SK-N-SH (cell line): Measurements from ENCODE around the gene PEPD. TPM values are rescaled to one million over a fixed set of nuclear protein-coding genes. Genes with fewer than 3 reads are reported as not detected.

Experiments
- CTCF ChIA-PET: fragments of 300-600, 350-600 bp; formaldehyde crosslinking; extraction: SDS; loops from one replicate; lab custom pipeline; 2021; lab: Yijun Ruan, JAX
- POLR2A ChIA-PET: fragments of 350-600 bp; sonication (Branson Sonifier 250); formaldehyde crosslinking; extraction: SDS; loops from one replicate; lab custom pipeline; 2020; ENCODE audit warnings: antibody characterized with exemption, inconsistent platforms; lab: Yijun Ruan, JAX
- DNase-seq: peaks from one replicate; pipeline ENCODE4 v3.0.0; 2012
- H2AFZ ChIP-seq: fragments of 200-600 bp; sonication (generic); 2 replicates; pipeline ENCODE4 v1.8.1; 2016; ENCODE audit warnings: antibody characterized with exemption, mild to moderate bottlenecking, low read depth
- H3F3A ChIP-seq: fragments of 200-600 bp; sonication (generic); replicated peaks from 2 replicates; pipeline ENCODE3; 2016; ENCODE audit warnings: antibody characterized with exemption, mild to moderate bottlenecking; ENCODE audit not compliant: insufficient read depth
- H3K27ac ChIP-seq, 2 experiments: fragments of 200-500 bp in 1 of 2; fragments of 200-600 bp in 1 of 2; sonication (Bioruptor generic) in 1 of 2; sonication (generic), shearing (Covaris generic) in 1 of 2; 2 replicates each; pipeline versions ENCODE4 v1.5.1 to v1.6.1; 2014 to 2016; ENCODE audit warnings: low read depth in 2 of 2, inconsistent platforms in 1 of 2, low read length in 1 of 2, mild to moderate bottlenecking in 1 of 2, mixed read lengths in 1 of 2
- H3K27me3 ChIP-seq: fragments of 200-600 bp; sonication (generic), shearing (Covaris generic); 2 replicates; pipeline ENCODE4 v1.6.1; 2016; ENCODE audit warnings: mixed run types; ENCODE audit not compliant: insufficient read depth
- H3K36me3 ChIP-seq, 2 experiments: fragments of 200-500 bp in 1 of 2; fragments of 200-600 bp in 1 of 2; sonication (Bioruptor generic) in 1 of 2; sonication (generic) in 1 of 2; replicated peaks in 1 of 2; 2 replicates each; pipeline versions ENCODE3 to v1.5.1; 2014 to 2016; ENCODE audit warnings: low read length in 1 of 2, mild to moderate bottlenecking in 1 of 2; ENCODE audit not compliant: insufficient read depth in 2 of 2, control insufficient read depth in 1 of 2
- H3K4me1 ChIP-seq, 2 experiments: fragments of 200-500 bp in 1 of 2; fragments of 200-600 bp in 1 of 2; sonication (Bioruptor generic) in 1 of 2; sonication (generic), shearing (Covaris generic) in 1 of 2; 2 replicates each; pipeline versions ENCODE4 v1.5.1 to v1.6.1; 2014 to 2016; ENCODE audit warnings: low read depth in 1 of 2, low read length in 1 of 2, mixed run types in 1 of 2; ENCODE audit not compliant: insufficient read depth in 2 of 2, control insufficient read depth in 1 of 2
- H3K4me2 ChIP-seq: fragments of 200-600 bp; sonication (generic), shearing (Covaris generic); 2 replicates; pipeline ENCODE4 v1.6.1; 2017; ENCODE audit warnings: mixed run types
- H3K4me3 ChIP-seq, 2 experiments: fragments of 200-500 bp in 1 of 2; fragments of 200-600 bp in 1 of 2; sonication (Bioruptor generic) in 1 of 2; sonication (generic), shearing (Covaris generic) in 1 of 2; 2 replicates each; pipeline versions ENCODE4 v1.5.1 to v1.8.1; 2014 to 2016; ENCODE audit warnings: low read depth in 2 of 2, inconsistent platforms in 1 of 2, low read length in 1 of 2, mild to moderate bottlenecking in 1 of 2, mixed read lengths in 1 of 2, moderate library complexity in 1 of 2
- H3K79me2 ChIP-seq: fragments of 200-600 bp; sonication (generic); 2 replicates; pipeline ENCODE4 v1.8.1; 2017; ENCODE audit warnings: mild to moderate bottlenecking; ENCODE audit not compliant: insufficient read depth
- H3K9ac ChIP-seq: fragments of 200-600 bp; sonication (generic); 2 replicates; pipeline ENCODE4 v1.6.1; 2017; ENCODE audit warnings: mixed run types
- H3K9me2 ChIP-seq: fragments of 200-600 bp; sonication (generic); 2 replicates; pipeline ENCODE4 v1.6.1; 2017; ENCODE audit warnings: mixed run types
- H3K9me3 ChIP-seq: fragments of 200-600 bp; sonication (generic); 2 replicates; pipeline ENCODE4 v1.6.1; 2017; ENCODE audit warnings: mixed run types, mild to moderate bottlenecking, moderate library complexity
- H4K20me1 ChIP-seq: fragments of 200-600 bp; sonication (generic); 2 replicates; pipeline ENCODE4 v1.6.1; 2017; ENCODE audit warnings: mild to moderate bottlenecking, mixed run types; ENCODE audit not compliant: insufficient read depth
- CHD2 ChIP-seq: fragments of 150-350 bp; IDR thresholded peaks from 2 replicates; pipeline ENCODE4 v1.6.1; 2018; ENCODE audit warnings: low read length; ENCODE audit not compliant: partially characterized antibody
- CTCF ChIP-seq: fragments of 200-600 bp; sonication (generic); IDR thresholded peaks from 2 replicates; pipeline ENCODE4 v1.6.1; 2017; ENCODE audit warnings: antibody characterized with exemption, mild to moderate bottlenecking, moderate library complexity
- ELF1 ChIP-seq: IDR thresholded peaks from 2 replicates; pipeline ENCODE4 v1.4.0; 2012
- EP300 ChIP-seq, 2 experiments: IDR thresholded peaks; 2 replicates each; pipeline versions ENCODE4 v1.4.0 to v1.6.1; 2012; ENCODE audit warnings: borderline replicate concordance in 1 of 2, low read depth in 1 of 2, low read length in 1 of 2
- EZH2phosphoT487 ChIP-seq: fragments of 200-600 bp; sonication (generic); IDR thresholded peaks from 2 replicates; pipeline ENCODE4 v1.6.1; 2017; ENCODE audit warnings: low read depth, mixed run types, mild to moderate bottlenecking, antibody characterized with exemption, moderate library complexity, borderline replicate concordance
- FOSL2 ChIP-seq: IDR thresholded peaks from 2 replicates; pipeline ENCODE4 v1.4.0; 2012; ENCODE audit warnings: low read depth, mild to moderate bottlenecking, moderate library complexity, borderline replicate concordance
- GABPA ChIP-seq: IDR thresholded peaks from 2 replicates; pipeline ENCODE4 v1.4.0; 2012; ENCODE audit warnings: low read depth, mild to moderate bottlenecking
- MEF2A ChIP-seq: IDR thresholded peaks from 2 replicates; pipeline ENCODE4 v1.4.0; 2012; ENCODE audit warnings: low read depth, borderline replicate concordance
- NFIC ChIP-seq: IDR thresholded peaks from 2 replicates; pipeline ENCODE4 v1.4.0; 2012; ENCODE audit warnings: borderline replicate concordance
- TAF1 ChIP-seq: IDR thresholded peaks from 2 replicates; pipeline ENCODE4 v1.6.1; 2012; ENCODE audit warnings: low read depth, mild to moderate bottlenecking, low read length, moderate library complexity, borderline replicate concordance
- USF2 ChIP-seq: fragments of 150-350 bp; IDR thresholded peaks from 2 replicates; pipeline ENCODE4 v1.6.1; 2017; ENCODE audit warnings: antibody characterized with exemption, low read length, low read depth, borderline replicate concordance
- ZBTB33 ChIP-seq: IDR thresholded peaks from 2 replicates; pipeline ENCODE4 v1.4.0; 2012; ENCODE audit warnings: low read depth, borderline replicate concordance
- WGBS: methylation state at CpG from one replicate; pipeline ENCODE4 v1.1.6; 2017; ENCODE audit warnings: low lambda C conversion rate; 5-methylcytosine and 5-hydroxymethylcytosine counted together
- polyA plus RNA-seq, 3 experiments: library from polyadenylated mRNA; depleted of rRNA; stranded (reverse); fragments of >200 nt; gene quantifications; 2 replicates each; pipeline ENCODE4 v1.2.3, GENCODE V29; 2012

PEPD gene
- polyA plus RNA-seq, 1 of the 3 experiments (the other 2 are of a cell fraction): 88.9 TPM

GRCh38 chr19:33468361-33469170 lies 53.0 kb downstream of the PEPD start:
- no peak for DNase-seq
- H3K4me2 ChIP-seq: no peak overlapping the region
- H3F3A ChIP-seq: peaks cover 4% of the 10 kb centered on the region
- 86% methylated on average over 24 of the region's 31 CpGs for WGBS
- H3K27me3 ChIP-seq: no peaks in the 10 kb centered on the region
- no peak overlapping the region for H2AFZ ChIP-seq
- H4K20me1 ChIP-seq: no peaks in the 10 kb centered on the region
- no peaks in the 10 kb centered on the region for H3K79me2 ChIP-seq
- TF ChIP-seq MEF2A (no peak), ELF1 (no peak), ZBTB33 (no peak), GABPA (no peak), USF2 (no peak), CHD2 (no peak), NFIC (no peak), EP300 (IDR thresholded peaks at IDR 0.05; ENCODE audit: borderline replicate concordance in 1 of 2, low read depth in 1 of 2, low read length in 1 of 2) (no peak), TAF1 (no peak), CTCF (no peak), EZH2phosphoT487 (no peak), FOSL2 (no peak)
- POLR2A ChIA-PET: no interaction called here
- no peaks in the 10 kb centered on the region for H3K9me2 ChIP-seq
- CTCF ChIA-PET: no interaction called here
- H3K4me3 ChIP-seq: no peak overlapping the region
- H3K27ac ChIP-seq: no peak overlapping the region
- H3K36me3 ChIP-seq: peaks cover 0 to 2% of the 10 kb centered on the region in 2 experiments
- peaks cover 10 to 25% of the 10 kb centered on the region in 2 experiments; a peak in 2 of 4 replicates for H3K4me1 ChIP-seq
- no peak overlapping the region for H3K9ac ChIP-seq
- H3K9me3 ChIP-seq: no peaks in the 10 kb centered on the region
